Ishikawa (cell line): ENCODE results near the gene EPS8L2.

Experiments
- CEBPB ChIP-seq: IDR thresholded peaks from 2 replicates; pipeline ENCODE4 v1.6.1; 2012
- CREB1 ChIP-seq: IDR thresholded peaks from 2 replicates; pipeline ENCODE4 v1.6.1; 2012; ENCODE audit warnings: low read depth
- EGR1 ChIP-seq: IDR thresholded peaks from 2 replicates; pipeline ENCODE4 v1.6.1; 2012
- RAD21 ChIP-seq: IDR thresholded peaks from 2 replicates; pipeline ENCODE4 v1.6.1; 2012; ENCODE audit warnings: low read depth
- TAF1 ChIP-seq: IDR thresholded peaks from 2 replicates; pipeline ENCODE4 v1.6.1; 2012; ENCODE audit warnings: low read depth, mild to moderate bottlenecking
- TF ChIP-seq, protein P1 (sequence below): IDR thresholded peaks from 2 replicates; pipeline ENCODE4 v1.6.1; 2012

DNA sequence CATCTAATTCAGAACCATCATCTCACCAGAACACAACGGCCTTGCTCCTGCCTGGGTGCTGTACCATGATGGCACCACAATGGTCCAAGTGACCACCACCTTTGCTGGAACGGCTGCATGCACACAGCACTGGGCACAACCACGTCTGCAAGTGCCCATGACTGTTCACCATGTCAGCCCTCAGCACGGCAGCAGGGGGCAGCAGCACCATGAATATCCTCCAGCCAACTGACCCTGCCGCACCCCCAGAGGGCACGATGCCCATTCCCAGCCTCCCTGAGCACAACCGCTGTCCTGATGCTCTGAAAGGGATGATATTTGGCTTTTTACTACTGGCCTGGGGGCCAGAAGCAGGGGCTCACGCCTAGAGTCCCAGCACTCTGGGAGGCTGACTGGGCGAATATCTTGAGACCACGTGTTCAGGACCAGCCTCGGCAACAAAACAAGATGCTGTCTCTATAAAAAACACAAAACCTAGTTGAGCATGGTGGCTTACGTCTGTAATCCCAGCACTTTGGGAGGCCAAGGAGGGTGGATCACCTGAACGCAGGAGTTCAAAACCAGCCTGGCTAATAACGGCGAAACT is 43.2 kb upstream of the EPS8L2 start:
- TF ChIP-seq TAF1 (no peak), RAD21 (peak; percentile 82), EGR1 (no peak), CEBPB (no peak), CREB1 (no peak)
- TF ChIP-seq, protein P1, sequence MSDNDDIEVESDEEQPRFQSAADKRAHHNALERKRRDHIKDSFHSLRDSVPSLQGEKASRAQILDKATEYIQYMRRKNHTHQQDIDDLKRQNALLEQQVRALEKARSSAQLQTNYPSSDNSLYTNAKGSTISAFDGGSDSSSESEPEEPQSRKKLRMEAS: no peak
